H1 (cell line): ENCODE measurements around the gene KRTAP19-5. TPM values are rescaled to one million over a fixed set of nuclear protein-coding genes. Genes with fewer than 3 reads are reported as not detected.

Experiments
- CTCF ChIA-PET: fragments of 300-600 bp; sonication (Branson Sonifier 250); formaldehyde crosslinking; loops from one replicate; lab custom pipeline; 2021; ENCODE audit not compliant: partially characterized antibody; lab: Charles Lee
- POLR2A ChIA-PET: fragments of 300-600 bp; sonication (Branson Sonifier 250); formaldehyde crosslinking; loops from one replicate; lab custom pipeline; 2021; ENCODE audit warnings: inconsistent platforms; ENCODE audit not compliant: partially characterized antibody; lab: Charles Lee
- DNase-seq, 2 experiments: peaks; one replicate each; pipeline versions ENCODE4 v3.0.0 to v3.0.0-alpha.2; 2010 to 2022; ENCODE audit warnings: low spot score in 2 of 2, low read depth in 1 of 2, mixed read lengths in 1 of 2
- FAIRE-seq: peaks from 2 replicates; lab custom pipeline; 2011; peaks lifted over from hg19 to GRCh38; lab: Jason Lieb, UNC
- H2AFZ ChIP-seq: 2 replicates; pipeline ENCODE4 v1.8.1; 2012; ENCODE audit warnings: low read length, inconsistent platforms
- H2AK5ac ChIP-seq: 2 replicates; pipeline ENCODE4 v1.6.1; 2013; ENCODE audit warnings: low read depth, low read length
- H2BK120ac ChIP-seq: replicated peaks from 2 replicates; pipeline ENCODE3; 2013; ENCODE audit warnings: low read depth, low read length, inconsistent platforms
- H2BK12ac ChIP-seq: 2 replicates; pipeline ENCODE4 v1.6.1; 2013; ENCODE audit warnings: low read depth, low read length
- H2BK15ac ChIP-seq: 2 replicates; pipeline ENCODE4 v1.6.1; 2013; ENCODE audit warnings: low read length
- H2BK20ac ChIP-seq: 2 replicates; pipeline ENCODE4 v1.6.1; 2013; ENCODE audit warnings: low read length
- H2BK5ac ChIP-seq: 2 replicates; pipeline ENCODE4 v1.6.1; 2013; ENCODE audit warnings: low read depth, low read length
- H3K14ac ChIP-seq: 2 replicates; pipeline ENCODE4 v1.6.1; 2013; ENCODE audit warnings: inconsistent platforms; ENCODE audit not compliant: insufficient read length
- H3K18ac ChIP-seq: 2 replicates; pipeline ENCODE4 v1.6.1; 2013; ENCODE audit warnings: low read length; ENCODE audit errors: extremely low read depth
- H3K23ac ChIP-seq: 2 replicates; pipeline ENCODE4 v1.6.1; 2013; ENCODE audit warnings: inconsistent platforms; ENCODE audit not compliant: insufficient read length
- H3K23me2 ChIP-seq: 2 replicates; pipeline ENCODE4 v1.6.1; 2013; ENCODE audit warnings: low read depth, low read length
- H3K27ac ChIP-seq: 2 replicates; pipeline ENCODE4 v1.6.1; 2011; ENCODE audit warnings: low read depth, low read length, inconsistent platforms
- H3K27me3 ChIP-seq, 4 experiments: replicated peaks in 1 of 4; 1 replicate in 1 of 4; 2 replicates in 3 of 4; pipeline versions ENCODE4 v1.6.1 to v1.8.1; 2011 to 2013; ENCODE audit warnings: low read length in 3 of 4, mild to moderate bottlenecking in 3 of 4, inconsistent platforms in 2 of 4, mixed read lengths in 2 of 4, moderate library complexity in 1 of 4; ENCODE audit not compliant: control insufficient read depth in 3 of 4, insufficient read depth in 3 of 4; ENCODE audit errors: extremely low read depth in 1 of 4
- H3K36me3 ChIP-seq, 4 experiments: 2 replicates each; pipeline versions ENCODE4 v1.6.1 to v1.8.1; 2011 to 2013; ENCODE audit warnings: mild to moderate bottlenecking in 4 of 4, low read length in 3 of 4, moderate library complexity in 2 of 4, control low read depth in 1 of 4, inconsistent platforms in 1 of 4; ENCODE audit not compliant: insufficient read depth in 4 of 4, control insufficient read depth in 2 of 4
- H3K4ac ChIP-seq: replicated peaks from 2 replicates; pipeline ENCODE3; 2013; ENCODE audit warnings: low read length, low read depth, mixed read lengths, inconsistent platforms; ENCODE audit not compliant: insufficient read length
- H3K4me1 ChIP-seq, 4 experiments: replicated peaks in 1 of 4; 1 replicate in 1 of 4; 2 replicates in 3 of 4; pipeline versions ENCODE4 v1.6.1 to v1.8.1; 2011 to 2013; ENCODE audit warnings: low read length in 3 of 4, inconsistent platforms in 2 of 4, mixed read lengths in 1 of 4; ENCODE audit not compliant: insufficient read depth in 4 of 4, control insufficient read depth in 3 of 4
- H3K4me2 ChIP-seq, 2 experiments: 2 replicates each; pipeline versions ENCODE4 v1.6.1 to v1.8.1; 2011 to 2013; ENCODE audit warnings: low read depth in 2 of 2, low read length in 2 of 2, control low read depth in 1 of 2, inconsistent platforms in 1 of 2, mild to moderate bottlenecking in 1 of 2; ENCODE audit not compliant: insufficient read depth in 1 of 2
- H3K4me3 ChIP-seq, 4 experiments: fragments of 200-600, 300-600 bp in 1 of 4; sonication (generic), shearing (Covaris generic), sonication (Bioruptor Twin) in 1 of 4; 2 replicates each; pipeline versions ENCODE4 v1.5.1 to v1.8.1; 2011 to 2016; ENCODE audit warnings: low read length in 4 of 4, low read depth in 3 of 4, control low read depth in 2 of 4, inconsistent platforms in 2 of 4, mild to moderate bottlenecking in 2 of 4, mixed read lengths in 1 of 4, moderate library complexity in 1 of 4; ENCODE audit not compliant: insufficient read depth in 2 of 4; ENCODE audit errors: extremely low read depth in 1 of 4
- H3K56ac ChIP-seq: replicated peaks from 2 replicates; pipeline ENCODE3; 2013; ENCODE audit warnings: low read depth, mild to moderate bottlenecking, mixed read lengths, low read length, inconsistent platforms; ENCODE audit not compliant: insufficient read length
- H3K79me1 ChIP-seq: 2 replicates; pipeline ENCODE4 v1.6.1; 2013; ENCODE audit warnings: low read depth, low read length, control low read depth
- H3K79me2 ChIP-seq, 2 experiments: 2 replicates each; pipeline versions ENCODE4 v1.6.1 to v1.8.1; 2012 to 2013; ENCODE audit warnings: low read length in 2 of 2, mild to moderate bottlenecking in 2 of 2, inconsistent platforms in 1 of 2; ENCODE audit not compliant: insufficient read depth in 2 of 2, control insufficient read depth in 1 of 2
- H3K9ac ChIP-seq, 4 experiments: replicated peaks in 1 of 4; 1 replicate in 1 of 4; 2 replicates in 3 of 4; pipeline versions ENCODE4 v1.6.1 to v1.8.1; 2011 to 2013; ENCODE audit warnings: low read depth in 3 of 4, low read length in 3 of 4, control low read depth in 2 of 4, mild to moderate bottlenecking in 2 of 4, moderate library complexity in 2 of 4, inconsistent platforms in 1 of 4; ENCODE audit errors: extremely low read depth in 1 of 4
- H3K9me3 ChIP-seq, 2 experiments: 2 replicates each; pipeline versions ENCODE4 v1.6.1 to v1.8.1; 2012 to 2013; ENCODE audit warnings: mild to moderate bottlenecking in 2 of 2, moderate library complexity in 2 of 2, control low read depth in 1 of 2, inconsistent platforms in 1 of 2, low read depth in 1 of 2, low read length in 1 of 2, mixed read lengths in 1 of 2; ENCODE audit not compliant: insufficient read depth in 2 of 2
- H4K20me1 ChIP-seq, 2 experiments: replicated peaks in 1 of 2; 2 replicates each; pipeline versions ENCODE3 to v1.8.1; 2011 to 2013; ENCODE audit warnings: inconsistent platforms in 2 of 2, low read length in 2 of 2, mild to moderate bottlenecking in 1 of 2; ENCODE audit not compliant: insufficient read depth in 2 of 2, control insufficient read depth in 1 of 2
- H4K5ac ChIP-seq: 2 replicates; pipeline ENCODE4 v1.6.1; 2013; ENCODE audit warnings: low read length, low read depth, mixed read lengths, inconsistent platforms; ENCODE audit not compliant: insufficient read length
- H4K8ac ChIP-seq: 2 replicates; pipeline ENCODE4 v1.8.0; 2013; ENCODE audit warnings: mild to moderate bottlenecking, moderate library complexity, low read length, inconsistent platforms; ENCODE audit not compliant: insufficient read depth; ENCODE audit errors: extremely low read depth
- H4K91ac ChIP-seq: replicated peaks from 2 replicates; pipeline ENCODE3; 2013; ENCODE audit warnings: low read length, mixed read lengths, inconsistent platforms; ENCODE audit not compliant: insufficient read length
- CBX8 ChIP-seq: fragments of 300-800, 300-1000 bp; sonication (generic); IDR thresholded peaks from 2 replicates; pipeline ENCODE4 v1.7.1; 2016; ENCODE audit warnings: low read depth, low read length, borderline replicate concordance
- CTCF ChIP-seq, 3 experiments: IDR thresholded peaks; 1 replicate in 2 of 3; 2 replicates in 1 of 3; pipeline versions ENCODE4 v1.5.1 to v1.6.1; 2011; ENCODE audit warnings: low read length in 3 of 3, mild to moderate bottlenecking in 3 of 3, inconsistent platforms in 2 of 3, low read depth in 1 of 3, moderate library complexity in 1 of 3; ENCODE audit not compliant: insufficient read depth in 1 of 3; ENCODE audit errors: control extremely low read depth in 1 of 3
- JUND ChIP-seq: IDR thresholded peaks from 2 replicates; pipeline ENCODE4 v1.6.1; 2011; ENCODE audit warnings: mild to moderate bottlenecking, improper control_type of control experiment, low read length
- MAFK ChIP-seq: IDR thresholded peaks from 2 replicates; pipeline ENCODE4 v1.6.1; 2012; ENCODE audit warnings: low read depth, mild to moderate bottlenecking, improper control_type of control experiment, low read length
- NANOG ChIP-seq: IDR thresholded peaks from 2 replicates; pipeline ENCODE4 v1.6.1; 2011; ENCODE audit warnings: low read length, low read depth, mild to moderate bottlenecking, inconsistent platforms; ENCODE audit not compliant: insufficient read depth, poor library complexity, severe bottlenecking
- PHF8 ChIP-seq: fragments of 200-600 bp; sonication (generic); conservative IDR thresholded peaks from 2 replicates; pipeline ENCODE4 v1.7.1; 2012; ENCODE audit warnings: low read depth, mild to moderate bottlenecking, inconsistent platforms, low read length, moderate library complexity
- RNF2 ChIP-seq: fragments of 200-900, 300-1000 bp; sonication (generic); IDR thresholded peaks from 2 replicates; pipeline ENCODE4 v1.7.1; 2016; ENCODE audit warnings: borderline replicate concordance, low read depth, mild to moderate bottlenecking, antibody characterized with exemption, low read length; ENCODE audit not compliant: poor library complexity, severe bottlenecking; ENCODE audit errors: missing control alignments
- SAP30 ChIP-seq: fragments of 300-600 bp; sonication (generic); IDR thresholded peaks from 2 replicates; pipeline ENCODE4 v1.7.1; 2012; ENCODE audit warnings: low read length, moderate library complexity, mild to moderate bottlenecking, inconsistent platforms; ENCODE audit not compliant: insufficient read depth, insufficient replicate concordance
- SUZ12 ChIP-seq: fragments of 200-600 bp; sonication (generic); IDR thresholded peaks from 2 replicates; pipeline ENCODE4 v1.6.1; 2012; ENCODE audit warnings: mild to moderate bottlenecking, inconsistent platforms, low read length, moderate library complexity, mixed read lengths
- WGBS, 2 experiments: shearing (Covaris generic) in 1 of 2; methylation state at CpG; one replicate each; pipeline versions ENCODE4 v1.1.6 to v1.1.7; 2013 to 2015; ENCODE audit warnings: low lambda C conversion rate in 2 of 2, mixed read lengths in 2 of 2, inconsistent platforms in 1 of 2, low coverage in 1 of 2, missing lambda C conversion rate in 1 of 2; ENCODE audit not compliant: insufficient replicate concordance in 2 of 2, insufficient coverage in 1 of 2, insufficient read length in 1 of 2; ENCODE audit errors: extremely low coverage in 1 of 2, missing lambda C conversion rate in 1 of 2; 5-methylcytosine and 5-hydroxymethylcytosine counted together
- polyA plus RNA-seq, 7 experiments: library from polyadenylated mRNA; depleted of rRNA in 3 of 7; stranded (reverse) in 5 of 7; unstranded in 2 of 7; fragments of >200 nt in 5 of 7; fragments of 200-250 nt in 2 of 7; gene quantifications; 1 replicate in 5 of 7; 2 replicates in 1 of 7; 4 replicates in 1 of 7; pipeline versions ENCODE4 v1.2.1 to v1.2.3, GENCODE V29; 2011 to 2013; ENCODE audit warnings: missing spikeins in 2 of 7, mixed read lengths in 2 of 7
- total RNA-seq: library from RNA; stranded (reverse); fragmentation: NEBNext Ultra II Directional; extraction: Animal tissue kit (Norgen Biotek cat#: 25700); gene quantifications from 2 replicates; pipeline ENCODE4 v1.2.1, GENCODE V29; 2021
- TF ChIP-seq, protein P1 (sequence below): IDR thresholded peaks from 2 replicates; pipeline ENCODE4 v1.6.1; 2012; ENCODE audit warnings: inconsistent platforms

KRTAP19-5 gene
- total and polyA plus RNA-seq, 2 of the 8 experiments (the other 6 are each of a cell fraction or from before 2014, with no cell fraction given), result not detected

DNA sequence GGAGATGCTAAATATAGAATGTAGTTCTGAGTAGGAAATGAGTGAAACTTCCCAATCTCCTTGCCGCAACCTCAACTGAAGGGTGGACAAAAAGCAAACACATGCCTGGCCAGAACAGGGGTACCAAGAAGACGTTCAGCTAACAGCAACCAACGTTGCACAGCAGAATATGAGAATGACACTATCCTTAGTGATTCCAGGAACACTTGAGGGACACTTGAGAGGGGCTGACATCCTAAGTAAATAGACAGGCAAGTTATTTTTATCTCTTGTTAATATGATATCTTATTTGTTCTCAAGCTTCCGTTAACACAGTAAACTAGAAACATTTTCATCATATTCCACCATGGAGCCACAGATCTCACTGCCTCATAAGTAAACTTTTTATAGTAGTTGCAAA lies 22.7 kb downstream of the KRTAP19-5 start:
- no peak overlapping the region for H2AK5ac ChIP-seq
- H2BK12ac ChIP-seq, result no peak overlapping the region
- H3K56ac ChIP-seq, result no peak overlapping the region
- no peak overlapping the region for H2BK120ac ChIP-seq
- H3K36me3 ChIP-seq, result no peaks in the 10 kb centered on the region
- no peak overlapping the region for H3K4me3 ChIP-seq
- no peaks in the 10 kb centered on the region for H3K79me1 ChIP-seq
- FAIRE-seq (no peak), DNase-seq (no peak)
- no peak overlapping the region for H3K18ac ChIP-seq
- no peak overlapping the region for H4K91ac ChIP-seq
- no peak overlapping the region for H2BK20ac ChIP-seq
- no peak overlapping the region for H3K23ac ChIP-seq
- no peak overlapping the region for H3K4me2 ChIP-seq
- no peak overlapping the region for H3K9ac ChIP-seq
- H3K23me2 ChIP-seq, result no peaks in the 10 kb centered on the region
- no peak overlapping the region for H3K27ac ChIP-seq
- H3K27me3 ChIP-seq, result no peaks in the 10 kb centered on the region
- no peaks in the 10 kb centered on the region for H3K79me2 ChIP-seq
- H3K14ac ChIP-seq, result no peak overlapping the region
- H4K20me1 ChIP-seq, result no peaks in the 10 kb centered on the region
- H3K4ac ChIP-seq, result no peak overlapping the region
- H2BK15ac ChIP-seq, result no peak overlapping the region
- no peaks in the 10 kb centered on the region for H3K4me1 ChIP-seq
- no peak overlapping the region for H4K5ac ChIP-seq
- H2AFZ ChIP-seq, result no peak overlapping the region
- ChIA-PET POLR2A (no interaction called here), CTCF (interaction anchor here (1.1 to 2.1 kb wide), 2 partner anchors 15 to 27 kb away, joined by 3 to 8 read pairs; no protein-coding TSS in a partner anchor)
- 92% methylated on average over 4 of the region's 4 CpGs; no CpG with 5 or more reads in 1 of the 2 experiments for WGBS, 2 experiments
- no peak overlapping the region for H2BK5ac ChIP-seq
- H3K9me3 ChIP-seq, result no peaks in the 10 kb centered on the region
- H4K8ac ChIP-seq, result no peak overlapping the region
- no peak for TF ChIP-seq JUND
- no peak for TF ChIP-seq SUZ12
- TF ChIP-seq MAFK, result no peak
- no peak for TF ChIP-seq CBX8
- TF ChIP-seq, protein P1, sequence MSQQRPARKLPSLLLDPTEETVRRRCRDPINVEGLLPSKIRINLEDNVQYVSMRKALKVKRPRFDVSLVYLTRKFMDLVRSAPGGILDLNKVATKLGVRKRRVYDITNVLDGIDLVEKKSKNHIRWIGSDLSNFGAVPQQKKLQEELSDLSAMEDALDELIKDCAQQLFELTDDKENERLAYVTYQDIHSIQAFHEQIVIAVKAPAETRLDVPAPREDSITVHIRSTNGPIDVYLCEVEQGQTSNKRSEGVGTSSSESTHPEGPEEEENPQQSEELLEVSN, result no peak
- no peak for TF ChIP-seq PHF8
- no peak for TF ChIP-seq CTCF (IDR thresholded peaks at IDR 0.05; ENCODE audit: control extremely low read depth in 1 of 3, insufficient read depth in 1 of 3, low read depth in 1 of 3, low read length in 3 of 3)
- no peak for TF ChIP-seq RNF2
- no peak for TF ChIP-seq SAP30
- TF ChIP-seq NANOG, result no peak
